Fibroblast of peridontal ligament (primary cell): ENCODE results near the gene WDR72.

ENCODE experiments used
- DNase-seq: peaks from one replicate; pipeline ENCODE4 v3.0.0-alpha.2; 2010; ENCODE audit errors: extremely low read depth

Gene WDR72

DNA sequence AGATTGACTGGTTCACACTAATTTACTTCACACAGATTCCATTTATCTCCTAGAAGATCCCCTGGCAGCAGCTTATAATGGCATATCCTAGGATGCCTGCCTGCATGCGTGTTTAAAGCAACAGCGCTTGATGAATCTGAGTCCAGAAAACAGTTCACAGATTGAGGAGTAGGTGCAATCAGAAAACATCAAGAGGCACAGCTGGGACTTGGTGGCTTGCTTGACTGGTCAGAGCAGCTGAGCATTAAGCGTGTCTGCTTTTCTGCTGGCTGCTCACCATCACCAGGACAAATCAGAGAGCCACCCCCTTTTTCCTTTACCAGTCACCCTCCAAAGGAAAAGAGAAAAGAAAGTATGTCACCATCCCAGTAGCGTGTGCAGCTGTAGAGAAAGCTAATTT is 223.6 kb downstream of the WDR72 start:
- DNase-seq: no peak

DNA sequence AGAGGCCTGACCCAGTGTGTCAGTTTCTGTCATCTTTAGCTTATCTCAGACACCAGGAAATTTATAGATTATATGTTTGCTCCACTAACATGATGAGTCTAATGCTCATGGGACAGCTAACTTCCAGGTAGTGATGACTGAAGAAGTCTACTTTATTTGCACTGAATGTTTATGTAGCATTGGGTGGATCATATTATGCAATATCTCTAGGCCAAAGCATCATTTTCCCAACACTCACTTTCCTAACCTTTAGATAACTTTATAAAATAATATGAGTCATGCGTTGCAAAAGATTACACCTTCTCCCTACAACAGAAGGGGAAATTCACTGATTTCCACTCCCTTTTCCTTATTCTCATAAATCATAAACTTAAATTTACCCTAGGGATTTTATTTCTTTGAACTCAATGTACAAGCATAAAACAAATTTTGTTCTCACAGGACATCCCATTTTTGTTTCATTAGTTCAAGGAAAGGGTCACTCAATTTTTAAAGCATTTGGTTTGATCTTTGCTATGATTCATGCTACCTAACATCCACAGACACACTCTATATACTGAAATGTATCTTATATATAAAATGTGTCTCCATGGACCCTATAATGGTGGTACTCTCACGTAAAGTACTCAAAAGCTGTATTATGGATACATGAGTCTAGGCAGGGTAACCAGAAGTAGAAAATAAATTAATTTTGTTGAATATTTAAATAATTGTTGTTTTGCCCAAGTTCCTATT is 225.2 kb downstream of the WDR72 start:
- no peak for DNase-seq

DNA sequence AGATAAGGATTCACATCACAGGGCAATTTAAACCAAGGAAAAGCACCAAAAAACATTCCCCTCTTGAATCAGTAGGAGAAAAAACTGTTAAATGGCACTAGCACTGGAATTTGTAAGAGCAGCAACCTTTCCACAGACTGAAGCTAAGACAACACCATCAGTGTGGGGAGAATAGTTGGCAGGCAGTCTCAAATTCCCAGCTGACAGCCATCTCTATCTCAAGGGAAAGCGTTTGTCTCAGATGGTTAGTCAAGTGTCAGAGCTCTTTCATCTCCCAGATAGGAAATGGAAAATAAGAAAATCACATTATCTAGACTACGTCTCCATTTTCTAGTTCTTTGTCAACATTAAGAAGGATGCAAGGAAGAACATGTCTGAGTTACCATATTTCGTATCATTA is 228.7 kb downstream of the WDR72 start:
- DNase-seq: no peak

DNA sequence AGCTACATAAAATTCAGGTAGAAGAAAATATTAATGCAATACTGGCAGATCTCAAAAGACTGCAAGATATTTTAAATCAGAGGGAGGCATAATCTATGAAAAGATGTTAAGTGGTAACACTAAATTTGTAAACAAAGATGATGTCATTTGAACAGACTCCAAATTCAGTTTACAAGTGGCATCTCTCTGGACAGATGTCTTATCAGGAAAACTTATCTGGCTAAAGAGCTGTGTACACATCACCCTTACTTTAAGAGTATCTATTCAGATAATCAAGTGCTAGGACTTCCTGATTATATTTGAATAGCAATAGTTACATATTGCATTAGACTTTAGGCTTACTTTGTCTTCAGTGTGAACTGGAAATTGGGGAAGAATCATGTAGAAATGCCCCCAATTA is 231.5 kb downstream of the WDR72 start:
- DNase-seq: no peak

DNA sequence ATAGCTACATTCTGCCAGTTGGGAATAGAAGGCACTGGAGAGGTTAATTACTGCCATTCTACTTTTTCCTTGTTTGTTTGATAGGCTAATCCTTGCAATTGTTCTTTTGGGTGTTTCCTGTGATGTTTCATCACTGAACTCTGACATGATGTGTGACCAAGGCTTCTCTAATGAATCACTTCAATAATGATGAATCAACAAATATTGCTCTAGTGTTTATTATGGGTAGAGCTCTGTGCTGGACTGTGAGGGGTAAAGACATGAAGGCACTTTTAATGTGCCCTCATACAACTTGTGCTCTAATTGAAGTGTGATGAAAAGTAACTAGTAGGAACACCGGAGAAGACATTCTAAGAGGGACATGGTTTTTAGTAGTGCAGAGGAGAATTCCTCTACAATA is 233.6 kb downstream of the WDR72 start:
- no peak for DNase-seq

DNA sequence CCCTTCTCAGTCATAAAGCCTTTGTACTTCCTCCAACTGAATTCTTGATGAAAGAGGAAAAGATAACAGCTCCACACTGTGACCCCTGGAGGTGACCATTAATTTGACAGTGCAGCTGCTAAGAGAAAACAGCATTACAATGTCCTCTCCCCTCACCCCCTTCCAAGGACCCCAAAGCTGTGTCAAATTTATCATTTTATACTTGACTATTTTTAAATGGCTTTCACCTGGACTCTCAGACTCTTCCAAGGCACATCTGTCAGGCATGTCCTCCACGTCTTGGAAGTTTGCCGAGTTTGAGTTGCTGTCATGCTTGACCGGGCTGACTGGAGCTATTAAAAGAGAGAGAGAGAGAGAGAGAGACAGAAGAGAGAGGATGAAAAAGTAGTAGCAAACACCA is 236.5 kb downstream of the WDR72 start:
- no peak for DNase-seq

DNA sequence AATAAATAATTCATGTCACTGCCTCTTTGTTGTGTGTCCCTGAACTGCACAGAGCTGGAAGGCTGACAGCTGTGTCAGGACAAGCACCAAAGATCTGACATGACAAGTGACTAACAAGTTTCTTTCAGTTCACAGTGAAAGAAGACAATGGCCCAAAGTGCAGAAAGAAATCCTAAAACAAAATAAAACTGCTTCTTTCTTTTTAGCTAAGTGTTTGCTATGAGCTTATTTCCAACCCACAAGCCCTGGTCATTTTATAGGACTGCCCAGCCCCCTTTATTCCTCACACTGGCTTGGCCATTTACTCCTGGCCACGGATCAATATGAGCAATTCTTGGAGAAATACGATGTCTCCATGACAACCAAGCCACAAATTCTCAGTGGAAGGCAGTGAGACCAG is 238.5 kb downstream of the WDR72 start:
- no peak for DNase-seq

DNA sequence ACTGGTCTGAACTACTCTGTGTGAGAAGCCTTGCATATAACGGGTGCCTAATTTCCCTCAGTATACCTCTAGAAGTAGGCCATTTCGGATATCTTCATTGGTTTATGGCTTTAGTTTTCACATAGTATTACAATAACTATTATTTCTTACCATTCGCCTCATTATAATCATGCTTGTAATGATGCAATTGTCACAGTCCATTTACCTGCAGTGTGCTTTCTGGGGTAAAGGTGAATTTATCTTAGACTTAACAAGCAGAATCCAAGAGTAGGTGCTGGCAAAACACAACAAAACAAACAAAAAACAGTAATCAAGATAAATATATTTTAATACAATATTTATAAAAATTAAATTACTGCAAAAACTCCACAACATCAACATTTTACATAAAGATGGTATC is 246.0 kb downstream of the WDR72 start:
- no peak for DNase-seq

DNA sequence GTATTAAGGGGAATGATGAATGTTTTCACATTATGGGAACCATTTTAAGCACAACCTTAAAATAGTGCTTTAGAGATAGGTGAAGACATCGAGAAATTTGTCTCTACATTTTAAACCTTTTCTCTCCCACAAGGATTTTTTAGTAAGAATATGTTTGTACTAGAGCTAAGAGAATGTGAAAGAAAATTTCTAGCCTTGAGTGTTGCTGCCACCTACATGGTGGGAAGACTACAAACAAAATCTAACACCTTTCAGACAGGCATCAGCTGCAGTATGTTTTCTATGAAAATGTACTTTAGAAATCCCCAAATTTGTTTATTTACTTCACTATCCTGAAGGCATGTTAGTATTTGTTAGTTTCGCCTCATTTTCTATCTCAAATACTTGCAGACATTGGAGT is 247.4 kb downstream of the WDR72 start:
- DNase-seq: no peak

DNA sequence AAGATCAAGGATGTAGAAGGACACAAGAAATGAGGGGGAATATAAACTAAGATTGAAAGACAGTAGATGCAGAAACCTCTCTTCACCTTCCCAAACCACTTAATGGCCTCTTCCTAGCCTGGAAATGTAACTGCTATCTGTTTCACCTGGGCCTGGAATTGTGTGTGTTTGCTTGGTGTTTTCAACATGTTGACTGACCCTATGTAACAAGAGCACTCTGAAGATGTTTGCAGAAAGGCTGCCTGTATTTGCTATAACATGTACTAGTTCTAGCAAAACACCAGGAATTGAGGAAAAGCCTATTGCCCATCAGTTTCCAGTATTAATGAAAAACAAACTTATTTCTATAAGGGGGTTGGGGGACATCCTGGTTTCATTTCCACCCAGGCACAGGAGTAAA is 248.3 kb downstream of the WDR72 start:
- DNase-seq: no peak

DNA sequence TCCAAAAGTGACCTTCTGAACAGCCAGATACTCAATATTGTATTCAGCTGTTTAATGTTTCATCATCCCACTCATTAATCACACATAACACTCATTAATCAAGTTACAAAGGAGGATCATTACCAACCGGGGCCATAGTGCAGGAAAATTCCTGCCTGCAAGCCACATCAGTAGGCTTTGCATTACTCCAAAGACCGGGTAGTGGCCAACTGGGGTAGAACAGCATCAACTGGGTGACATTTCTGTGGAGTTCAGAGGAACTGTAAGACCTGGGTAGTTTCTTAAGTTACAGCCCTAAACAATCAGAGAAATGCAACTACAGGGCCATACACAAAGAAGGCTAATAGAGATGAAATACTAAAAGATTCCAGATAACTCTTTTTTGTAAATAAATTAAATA is 253.1 kb downstream of the WDR72 start:
- DNase-seq: no peak

DNA sequence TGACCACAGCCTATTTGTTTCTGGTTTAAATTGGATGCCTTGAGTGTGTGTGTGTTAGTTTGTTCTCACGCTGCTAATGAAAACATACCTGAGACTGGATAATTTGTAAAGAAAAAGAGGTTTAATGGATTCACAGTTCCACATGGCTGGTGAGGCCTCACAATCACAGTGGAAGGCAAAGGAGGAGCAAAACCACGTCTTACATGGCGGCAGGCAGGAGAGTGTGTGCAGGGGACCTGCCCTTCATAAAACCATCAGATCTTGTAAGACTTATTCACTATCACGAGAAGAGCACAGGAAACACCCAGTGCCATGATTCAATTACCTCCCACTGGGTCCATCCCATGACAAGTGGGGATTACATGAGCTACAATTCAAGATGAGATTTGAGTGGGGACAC is 260.5 kb downstream of the WDR72 start:
- DNase-seq: no peak

DNA sequence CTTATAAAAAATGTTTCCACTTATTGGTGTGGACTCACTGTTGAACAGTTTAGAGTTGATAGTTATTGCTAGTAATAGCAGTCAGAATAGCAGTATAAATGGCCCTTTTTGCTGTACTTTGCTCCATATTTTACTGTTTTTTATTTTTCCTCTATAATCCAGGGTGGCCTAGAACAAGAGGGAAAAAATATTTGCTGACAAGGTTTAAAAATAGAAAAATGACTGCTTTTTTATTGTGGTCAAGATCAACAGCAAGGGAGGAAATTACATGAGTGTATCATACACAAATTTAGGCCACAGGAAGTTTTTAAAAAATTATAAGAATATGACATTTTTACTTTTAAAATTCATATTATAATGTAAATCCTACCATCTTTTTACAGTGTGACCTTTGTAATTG is 269.1 kb downstream of the WDR72 start:
- DNase-seq: no peak

DNA sequence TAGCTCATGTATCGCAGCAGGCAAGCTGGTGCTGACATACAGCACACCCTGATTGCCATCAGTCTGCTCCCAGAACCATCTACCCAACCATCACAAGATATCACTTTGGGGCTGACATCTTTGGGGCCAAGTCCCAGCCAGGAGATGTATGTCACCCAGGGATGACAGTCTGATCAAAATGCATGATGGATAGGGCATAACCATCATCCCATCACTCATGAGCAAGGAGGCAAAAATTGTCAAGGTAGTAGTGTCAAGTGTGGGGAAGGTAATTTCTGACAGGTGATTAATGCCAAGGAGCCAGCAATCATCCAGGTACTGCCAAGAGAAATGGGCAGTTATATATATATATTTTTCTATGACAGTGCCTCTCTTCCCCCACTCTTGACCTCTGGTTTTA is 277.4 kb downstream of the WDR72 start:
- DNase-seq: no peak

DNA sequence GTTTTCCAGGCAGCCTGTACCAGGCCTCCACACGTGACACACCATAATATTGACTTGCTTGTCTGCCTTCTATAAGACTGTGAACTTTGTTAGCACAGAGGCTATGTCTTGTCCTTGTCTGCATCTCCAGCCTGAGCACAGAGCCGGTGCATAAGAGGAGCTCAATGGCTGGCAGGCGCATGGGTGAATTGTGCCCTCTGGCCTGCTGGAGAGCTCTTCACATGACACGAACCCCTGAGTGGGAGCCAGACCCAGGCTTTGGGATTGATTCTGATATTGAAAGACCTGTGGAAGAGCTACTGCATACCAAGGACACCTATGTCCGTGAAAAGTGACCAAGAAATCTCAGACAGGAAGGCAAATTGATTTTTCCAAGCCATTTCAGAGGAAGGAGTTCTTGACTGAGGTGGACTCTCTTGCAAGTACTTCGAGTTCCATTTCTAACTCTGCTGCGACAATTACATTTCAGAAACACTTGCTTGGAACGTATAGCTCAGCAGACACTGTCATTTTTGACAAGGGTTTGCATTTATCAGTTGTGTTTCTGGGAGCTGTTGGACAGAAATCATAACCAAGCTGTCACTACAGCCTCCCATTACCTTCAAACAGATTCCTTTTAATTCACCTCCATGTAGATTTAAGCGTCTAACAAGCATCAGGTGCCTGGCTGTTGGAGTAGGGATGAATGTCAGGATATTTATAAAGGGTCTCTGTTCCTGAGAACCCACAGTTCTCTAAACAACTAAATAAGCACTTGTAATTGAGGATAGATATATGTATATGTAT is 281.3 kb downstream of the WDR72 start:
- DNase-seq: no peak

DNA sequence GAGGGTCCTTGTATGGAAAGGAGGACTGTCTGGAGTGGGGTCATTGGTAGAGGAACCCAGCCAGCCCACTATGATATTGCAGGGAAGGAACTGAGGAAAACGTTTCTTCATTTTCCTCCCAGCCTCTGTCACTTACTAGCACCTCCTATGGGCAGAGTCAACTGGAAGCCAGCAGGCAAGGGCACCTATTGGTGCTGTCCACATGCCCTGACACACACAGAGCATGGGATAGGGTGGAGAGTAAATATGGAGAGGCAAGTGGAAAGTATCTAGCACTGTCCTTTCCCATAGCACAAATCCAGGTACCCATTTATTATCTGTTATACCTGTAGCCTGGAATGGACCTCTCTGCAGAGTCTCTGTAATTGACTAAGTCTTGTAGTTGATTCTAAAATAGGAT is 285.6 kb downstream of the WDR72 start:
- no peak for DNase-seq

DNA sequence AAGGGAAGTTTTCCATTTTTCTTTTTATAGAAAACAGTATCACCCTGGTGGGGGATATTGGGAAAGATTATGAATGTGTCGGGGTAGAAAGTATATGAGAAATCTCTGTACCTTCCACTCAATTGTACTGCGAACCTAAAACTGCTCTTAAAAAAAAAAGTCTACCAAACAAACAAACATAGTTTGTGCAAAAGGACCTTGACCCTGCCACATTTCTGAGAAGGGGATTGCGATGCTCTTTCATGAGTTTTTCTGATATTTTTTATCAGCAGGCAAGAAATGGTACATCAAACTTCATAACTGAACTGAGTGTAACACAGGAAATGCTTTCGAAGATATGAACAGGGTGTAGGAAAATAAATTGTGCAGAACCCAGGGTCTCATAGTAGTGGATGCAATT is 286.0 kb downstream of the WDR72 start:
- DNase-seq: no peak

DNA sequence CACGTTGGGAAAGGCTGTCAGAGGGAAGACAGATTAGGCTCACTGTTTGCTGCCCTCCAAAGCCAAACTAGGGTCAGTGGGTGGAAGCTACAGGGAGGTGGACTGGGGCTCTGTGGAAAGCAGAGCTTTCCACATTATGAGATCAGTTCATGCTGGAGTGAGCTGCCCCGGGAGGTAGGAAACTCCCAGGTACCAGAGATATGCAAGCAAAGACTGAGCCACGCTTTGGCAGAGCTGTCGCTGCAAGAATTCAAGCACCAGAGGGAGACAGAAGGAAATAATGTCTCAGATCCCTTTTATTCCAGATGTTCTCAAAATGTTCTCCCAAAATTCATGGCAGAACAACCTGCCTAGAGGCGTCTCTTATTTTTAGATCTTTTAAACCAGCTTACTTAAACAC is 286.6 kb downstream of the WDR72 start:
- no peak for DNase-seq

DNA sequence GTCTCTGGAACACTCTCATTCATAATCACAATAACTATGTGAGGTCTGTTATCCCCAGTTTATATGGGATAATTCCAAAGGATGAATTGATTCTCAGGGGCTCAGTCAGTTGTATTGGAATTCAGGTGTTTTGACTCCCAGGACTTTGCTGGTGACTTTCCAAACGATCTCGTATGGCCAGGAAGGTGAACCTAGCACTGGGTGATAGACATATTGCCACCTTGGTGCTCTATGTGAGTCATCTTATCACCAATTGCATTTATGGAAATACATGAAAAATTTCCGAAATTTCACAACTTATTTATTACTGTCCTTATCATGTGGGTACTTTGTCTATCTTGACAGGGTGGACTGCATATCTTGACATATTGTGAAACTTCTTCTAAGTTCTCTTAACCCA is 287.3 kb downstream of the WDR72 start:
- DNase-seq: no peak

DNA sequence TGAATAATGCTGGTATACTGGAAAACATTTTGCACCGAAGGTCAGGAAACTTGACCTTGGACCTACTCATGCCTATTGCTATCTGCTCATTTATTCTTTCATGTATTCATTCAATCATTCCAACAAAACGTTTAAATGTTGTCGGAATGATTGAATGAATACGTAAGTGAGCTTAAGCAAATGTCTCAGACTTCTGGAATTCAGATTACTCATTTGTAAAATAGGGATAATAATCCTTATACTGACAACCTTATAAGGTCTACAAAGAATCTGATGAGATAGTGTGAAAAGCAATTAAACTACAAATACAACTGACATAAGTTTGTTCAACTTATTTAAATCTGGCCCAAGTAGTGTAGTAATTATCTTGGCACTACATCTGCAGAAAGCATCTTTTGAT is 288.7 kb downstream of the WDR72 start:
- DNase-seq: no peak

DNA sequence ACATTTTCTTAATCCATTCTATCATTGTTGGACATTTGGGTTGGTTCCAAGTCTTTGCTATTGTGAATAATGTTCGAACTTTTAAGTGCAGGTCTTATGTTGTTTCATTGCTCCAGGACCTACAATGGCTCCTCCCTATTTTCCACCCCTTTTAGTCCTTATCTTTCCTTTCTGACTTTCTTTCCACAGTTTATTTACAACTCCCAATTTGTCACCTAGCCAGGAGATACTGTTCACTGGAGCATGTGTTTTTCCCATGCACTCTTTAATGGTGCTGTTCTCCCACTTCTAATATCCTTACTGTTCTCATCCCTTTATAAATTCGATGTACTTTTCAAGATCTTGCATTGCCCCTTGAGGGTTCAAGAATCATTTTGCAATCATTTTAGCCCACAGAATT is 290.0 kb downstream of the WDR72 start:
- DNase-seq: no peak
